HG02885 (cell line): Measurements from ENCODE around the gene DPF1.

Source experiments
- ATAC-seq: cut with Tn5 transposase; IDR thresholded peaks from one replicate; pipeline ENCODE4 v1.9.1; 2021; ENCODE audit warnings: mild to moderate bottlenecking; ENCODE audit not compliant: unreplicated experiment, poor library complexity

DPF1 gene

DNA sequence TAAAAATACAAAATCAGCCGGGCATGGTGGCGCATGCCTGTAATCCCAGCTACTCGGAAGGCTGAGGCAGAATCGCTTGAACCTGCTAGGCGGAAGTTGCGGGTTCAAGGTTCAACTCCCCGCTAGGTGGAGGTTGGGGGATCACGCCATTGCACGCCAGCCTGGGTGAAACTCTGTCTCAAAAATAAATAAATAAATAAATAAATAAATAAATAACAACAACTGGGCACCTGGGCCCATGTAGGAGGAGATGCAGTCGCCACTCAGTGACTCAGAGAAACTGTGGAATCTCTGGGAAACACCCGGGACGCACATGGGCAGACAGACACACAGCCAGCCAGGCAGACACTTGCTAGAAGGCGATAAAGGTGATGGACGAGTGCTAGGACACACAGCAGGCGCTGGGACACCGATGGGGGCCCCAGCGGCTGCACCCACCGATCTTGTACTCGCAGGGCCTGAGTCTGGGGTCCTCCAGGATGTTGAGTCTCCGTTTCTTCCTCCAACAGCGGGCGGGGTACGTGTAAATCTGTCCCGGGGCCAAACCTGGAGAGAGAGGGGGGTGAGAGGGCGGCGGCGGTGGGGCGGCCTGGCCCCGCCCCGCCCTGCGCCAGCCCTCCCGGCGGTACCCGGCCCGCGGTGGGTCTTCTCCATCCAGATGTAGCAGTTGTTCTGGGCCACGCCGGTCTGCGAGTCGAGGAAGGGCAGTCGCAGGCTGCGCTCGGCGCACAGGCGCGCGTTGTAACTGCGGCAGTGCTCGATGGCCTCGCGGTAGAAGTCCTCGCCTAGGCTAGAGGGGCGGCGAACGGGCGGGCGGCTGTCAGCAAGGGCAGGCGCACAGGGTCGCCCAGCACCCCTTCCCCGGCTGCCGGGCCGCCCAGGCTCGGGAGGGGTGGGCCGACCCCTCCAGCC is 1.8 kb downstream of the DPF1 start:
- ATAC-seq, result no peak

DNA sequence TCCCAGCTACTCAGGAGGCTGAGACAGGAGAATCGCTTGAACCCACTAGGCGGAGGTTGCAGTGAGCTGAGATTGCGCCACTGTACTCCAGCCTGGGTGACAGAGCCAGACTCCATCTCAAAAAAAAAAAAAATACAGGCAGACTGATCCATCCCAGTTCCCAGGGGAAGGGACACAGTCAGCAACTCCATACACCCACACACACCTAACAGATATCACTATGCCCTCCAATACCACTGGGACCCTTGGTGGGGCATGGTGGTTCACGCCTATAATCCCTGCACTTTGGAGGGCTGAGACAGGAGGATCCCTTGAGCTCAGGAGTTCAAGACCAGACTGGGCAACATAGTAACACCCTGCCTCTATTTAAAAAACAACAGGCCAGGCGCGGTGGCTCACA is 2.6 kb downstream of the DPF1 start:
- no peak for ATAC-seq

DNA sequence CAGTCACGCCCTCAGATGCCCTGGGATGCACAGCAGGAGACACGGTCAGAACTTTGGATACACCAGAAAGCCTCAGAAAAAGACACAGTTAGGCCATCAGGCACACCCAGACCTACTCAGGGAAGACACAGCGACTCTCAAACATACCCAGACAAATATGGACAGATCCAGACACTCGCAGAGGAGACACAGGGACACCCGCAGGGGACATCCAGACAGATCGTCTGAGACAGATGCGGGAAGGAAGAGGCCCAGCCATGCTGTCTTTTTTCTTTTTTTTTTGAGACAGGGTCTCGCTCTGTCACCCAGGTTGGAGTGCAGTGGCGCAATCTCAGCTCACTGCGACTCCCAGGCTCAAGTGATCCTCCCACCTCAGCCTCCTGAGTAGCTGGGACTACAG is 4.8 kb downstream of the DPF1 start:
- no peak for ATAC-seq

DNA sequence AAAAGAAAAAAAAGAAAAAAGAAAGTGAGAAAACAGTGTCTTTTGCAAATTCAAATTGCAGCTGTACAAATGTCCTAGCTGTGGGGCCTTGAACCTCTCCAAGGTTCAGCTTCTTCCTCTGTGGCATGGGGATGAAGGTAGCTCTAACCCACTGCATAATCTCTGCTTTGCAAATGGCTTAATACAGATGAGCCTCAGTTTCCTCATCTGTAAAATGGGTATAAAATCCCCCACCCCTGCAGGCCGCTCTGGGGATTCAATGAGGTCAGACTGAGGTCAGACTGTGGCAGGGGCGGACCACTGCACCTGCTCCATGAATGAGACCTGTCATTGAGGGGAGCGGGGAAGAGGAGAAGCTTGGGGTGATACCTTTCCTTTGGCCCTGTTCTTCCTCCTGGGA is 5.8 kb downstream of the DPF1 start:
- no peak for ATAC-seq

DNA sequence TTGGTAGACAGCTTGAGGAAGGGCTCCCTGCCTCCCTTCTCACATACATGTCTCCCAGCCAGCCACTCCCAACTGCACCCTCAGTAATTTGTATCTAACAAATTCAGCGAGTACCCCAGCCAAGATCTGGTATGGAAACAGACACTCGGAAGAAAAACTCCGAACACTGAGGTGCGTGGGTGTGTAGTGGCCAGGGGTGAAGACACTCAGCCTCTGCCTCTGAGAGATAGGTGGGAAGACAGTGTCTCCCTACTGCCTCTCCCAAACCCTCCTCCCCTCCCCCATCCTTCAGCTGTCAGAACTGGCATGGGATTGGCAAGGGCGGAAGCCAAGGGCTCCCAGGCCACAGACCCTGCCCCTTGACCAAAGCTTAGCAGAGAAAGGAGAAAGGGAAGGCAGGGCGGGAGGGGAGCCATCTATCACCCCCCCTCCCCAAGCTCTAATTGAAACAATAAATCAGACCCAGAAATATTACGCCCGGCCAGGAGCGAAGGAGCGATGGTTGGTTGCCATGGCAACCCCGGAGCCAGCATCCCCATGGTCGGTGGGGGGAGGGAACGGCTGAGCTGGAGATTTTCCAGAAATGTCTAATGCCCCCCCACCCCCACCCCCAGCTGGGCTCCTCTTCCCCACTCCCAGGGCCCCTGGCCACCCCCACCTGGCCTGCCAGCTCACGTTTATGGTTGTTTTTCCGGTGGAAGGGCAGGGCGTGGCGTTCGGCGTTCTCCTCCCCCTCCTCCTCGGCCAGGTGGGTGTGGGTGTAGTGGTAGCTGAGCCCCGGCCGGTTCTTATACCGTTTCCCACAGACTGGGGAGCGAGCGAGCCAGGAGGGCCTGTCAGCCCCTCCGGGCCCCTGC is 7.0 kb downstream of the DPF1 start:
- ATAC-seq, result no peak

DNA sequence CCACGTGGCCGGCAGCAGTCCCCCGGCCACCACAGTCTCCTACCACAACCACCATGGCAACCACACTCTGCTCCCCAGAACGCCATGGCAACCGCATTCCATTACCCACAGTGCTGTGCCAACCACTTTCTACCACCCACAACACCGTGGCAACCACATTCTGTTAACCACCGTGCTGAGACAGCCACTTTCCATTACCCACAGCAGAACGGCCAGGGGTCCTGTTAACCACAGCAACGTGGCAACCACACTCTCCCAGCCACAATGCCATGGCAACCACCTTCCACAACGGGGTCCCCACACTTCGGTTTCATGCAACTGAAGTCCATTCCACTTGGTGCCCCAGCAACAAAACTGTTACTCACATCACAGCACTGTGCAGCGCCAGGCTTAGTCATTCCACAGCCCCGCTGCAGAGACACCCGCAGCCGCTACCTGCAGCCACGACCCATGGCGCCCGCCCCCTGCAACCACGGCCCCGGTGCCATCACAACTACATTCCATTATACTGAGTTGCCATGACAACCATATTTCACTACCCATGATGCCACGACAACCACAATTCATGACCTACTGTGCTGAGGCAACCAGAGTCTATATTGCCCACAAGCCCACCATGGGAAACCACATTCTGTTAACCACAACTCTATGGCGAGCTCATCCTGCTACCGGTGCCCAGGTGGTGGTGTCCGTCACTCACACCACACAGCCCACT is 10.0 kb downstream of the DPF1 start:
- ATAC-seq, result peak; percentile 42

DNA sequence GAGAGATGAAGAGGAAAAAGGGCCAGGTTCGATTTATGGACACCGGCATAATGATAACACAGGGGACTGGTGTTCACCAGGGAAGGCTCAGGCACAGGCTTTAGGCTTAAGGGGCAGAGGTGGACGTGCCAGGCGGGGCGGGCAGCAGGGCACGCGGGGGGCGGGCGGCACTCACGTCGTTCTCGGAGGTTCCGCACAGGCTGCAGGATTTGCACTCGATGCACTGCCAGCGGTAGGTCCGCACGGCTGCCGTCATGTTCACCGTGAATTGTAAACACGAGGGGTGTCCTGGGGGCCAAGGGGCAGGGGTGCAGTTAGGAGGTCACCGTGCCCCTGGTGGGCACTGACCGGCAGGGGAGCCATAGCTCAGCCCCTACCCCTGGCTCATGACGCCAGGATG is 10.6 kb downstream of the DPF1 start:
- ATAC-seq, result no peak

DNA sequence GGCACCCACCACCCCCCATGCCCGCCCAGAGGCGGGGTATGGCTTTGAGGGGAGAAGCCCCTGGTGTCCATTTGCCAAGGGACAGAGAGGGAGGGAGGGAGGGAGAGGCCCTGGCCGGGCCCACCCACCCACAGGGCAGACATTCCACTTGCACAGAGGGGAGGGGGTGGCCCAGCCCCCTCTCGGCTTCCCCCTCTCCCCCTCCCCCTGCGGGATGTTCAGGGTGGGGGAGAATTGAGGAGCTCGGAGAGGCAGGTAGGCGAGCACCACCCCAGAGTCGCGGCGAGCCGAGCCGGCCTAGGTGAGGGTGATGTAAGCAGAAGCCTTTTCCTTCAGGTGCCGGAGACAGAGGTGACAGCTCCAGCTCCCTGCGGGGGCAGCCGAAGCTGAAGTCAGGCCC is 12.3 kb downstream of the DPF1 start:
- ATAC-seq, result no peak

DNA sequence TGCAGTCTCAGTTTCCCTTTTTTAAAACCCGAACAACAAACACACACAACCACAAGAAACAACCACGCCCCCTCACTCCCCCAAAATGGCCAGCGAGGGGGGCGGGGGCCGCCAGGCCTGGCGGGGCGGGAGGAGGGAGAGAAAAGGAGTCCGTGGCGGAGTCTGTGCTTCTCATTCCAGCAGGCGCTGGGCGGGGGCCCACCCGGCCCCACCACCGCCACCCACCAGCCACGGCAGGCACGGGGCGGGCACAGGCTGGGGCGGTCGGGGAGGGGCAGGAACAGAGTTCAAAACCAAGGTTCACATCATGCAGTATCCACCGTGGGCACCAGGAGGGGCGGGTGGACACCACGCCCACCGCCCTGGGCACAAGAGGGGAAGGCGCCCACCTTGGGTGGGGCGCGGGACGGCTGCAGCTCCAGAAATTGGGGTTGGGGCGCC is 12.9 kb downstream of the DPF1 start:
- ATAC-seq, result no peak

DNA sequence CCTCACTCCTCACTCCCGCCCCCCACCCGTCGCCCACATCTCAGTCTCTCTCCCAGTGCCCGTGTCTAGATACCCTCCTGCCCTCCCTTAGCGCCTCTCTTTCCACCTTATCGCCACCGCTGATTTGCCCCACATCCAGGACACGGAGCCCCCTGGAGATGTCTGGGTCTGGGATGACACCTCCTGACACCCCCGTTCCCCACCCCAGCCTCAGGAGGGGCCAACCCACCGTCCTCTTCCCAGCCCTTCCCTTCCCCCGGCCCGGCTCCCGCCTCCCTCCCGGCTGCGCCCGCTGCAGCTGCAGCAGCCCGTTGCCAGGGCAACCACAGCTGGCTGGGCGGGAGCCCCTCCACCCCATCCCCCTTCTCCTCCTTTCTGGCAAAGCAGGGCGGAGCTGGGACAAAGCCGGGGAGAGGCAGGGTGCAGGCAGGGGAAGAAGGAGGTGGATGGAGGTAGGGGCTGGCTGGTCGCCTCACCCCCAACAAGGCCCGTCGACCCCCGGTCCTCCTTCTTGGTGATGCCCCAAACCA is 13.5 kb downstream of the DPF1 start:
- no peak for ATAC-seq

DNA sequence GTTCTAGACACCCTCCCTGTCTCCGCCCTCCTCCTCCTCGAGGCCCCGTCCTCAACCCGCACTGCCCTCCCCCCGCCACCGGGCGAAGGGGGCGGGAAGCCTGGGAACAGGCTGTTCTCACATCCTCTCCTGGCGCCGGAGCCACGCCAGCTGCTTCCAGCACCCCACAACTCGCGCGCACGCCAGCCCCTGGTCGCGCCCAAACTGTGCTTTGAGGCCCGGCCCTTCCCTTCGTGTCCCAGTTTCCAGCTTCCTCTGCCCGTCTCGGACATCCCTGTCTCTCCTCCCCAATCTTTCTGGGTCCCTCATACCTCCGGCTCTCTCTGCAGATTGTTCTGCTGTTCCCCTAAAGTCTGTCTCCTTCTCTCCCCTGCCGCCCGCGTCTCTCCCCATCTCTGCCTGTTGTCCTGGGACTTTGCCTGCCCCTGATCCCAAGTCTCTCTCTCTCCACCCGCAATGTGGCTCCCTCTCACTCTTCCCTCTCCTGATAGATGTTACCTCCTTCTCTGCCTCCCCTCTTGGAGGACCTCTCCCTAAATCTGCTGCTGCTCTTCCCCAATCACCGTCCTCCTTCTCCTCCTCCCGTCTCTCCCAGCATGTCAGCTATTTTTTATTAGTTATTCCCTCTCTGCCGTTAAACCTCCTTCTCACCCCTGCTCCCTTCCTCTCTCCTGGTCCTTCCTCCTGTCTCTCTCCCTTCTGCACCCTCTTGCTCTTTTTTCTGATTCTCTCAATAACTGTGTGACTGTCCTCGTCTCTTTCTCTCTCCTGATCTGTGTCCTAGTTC is 14.2 kb downstream of the DPF1 start:
- no peak for ATAC-seq

DNA sequence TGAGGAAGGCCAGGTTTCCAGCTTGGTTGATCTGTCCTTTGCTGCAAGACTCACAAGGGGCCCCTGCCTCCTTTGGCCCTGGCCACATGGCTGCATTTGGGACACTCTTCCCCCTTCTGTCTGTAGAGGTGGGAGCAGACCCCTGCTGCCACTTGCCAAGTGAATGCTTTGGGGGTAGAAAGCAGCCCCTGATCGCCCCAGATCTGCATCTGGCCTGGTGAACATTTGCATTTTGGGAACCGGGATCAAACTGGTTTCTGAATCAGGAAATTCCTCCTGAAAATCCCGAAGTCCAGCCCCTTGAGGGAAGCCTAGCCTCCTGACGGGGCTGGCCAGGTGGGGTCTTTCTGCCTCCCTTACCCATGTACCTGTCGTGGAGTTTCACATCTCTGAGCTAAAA is 14.9 kb downstream of the DPF1 start:
- no peak for ATAC-seq

DNA sequence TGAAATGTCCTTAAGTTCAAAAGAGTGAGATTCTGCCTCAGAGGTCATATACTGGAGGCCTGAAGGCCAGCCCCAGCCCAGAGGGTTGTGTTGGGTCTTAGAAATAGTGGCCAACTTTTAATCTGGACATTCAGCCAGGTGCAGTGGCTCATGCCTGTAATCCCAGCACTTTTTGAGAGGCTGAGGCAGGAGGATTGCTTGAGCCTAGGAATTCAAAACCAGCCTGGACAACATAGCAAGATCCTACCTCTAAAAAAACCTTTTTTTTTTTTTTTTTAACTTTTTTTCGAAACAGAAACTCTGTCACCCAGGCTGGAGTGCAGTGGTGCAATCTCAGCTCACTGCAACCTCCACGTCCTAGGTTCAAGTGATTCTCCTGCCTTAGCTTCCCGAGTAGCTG is 15.5 kb downstream of the DPF1 start:
- ATAC-seq, result no peak

DNA sequence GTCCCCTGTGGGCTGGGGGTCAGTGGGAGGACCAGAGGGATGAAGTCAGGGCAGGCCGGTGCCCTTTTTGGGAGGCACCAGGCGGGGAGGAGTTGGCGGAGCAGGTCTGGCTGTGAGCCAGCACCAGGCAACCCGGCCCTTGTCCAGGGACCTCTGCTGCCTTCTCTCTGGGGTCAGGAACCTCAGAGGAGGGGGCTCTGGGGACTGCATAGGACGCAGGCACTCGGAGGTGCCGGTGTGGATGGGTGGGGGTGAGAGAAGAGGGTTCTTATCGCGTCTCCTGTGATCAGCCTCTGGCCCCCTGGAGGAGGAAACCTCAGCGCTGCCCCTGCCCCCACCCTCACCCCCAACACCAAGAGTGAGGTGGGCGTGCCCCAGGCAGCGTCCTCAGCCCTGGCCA is 16.5 kb downstream of the DPF1 start:
- no peak for ATAC-seq

DNA sequence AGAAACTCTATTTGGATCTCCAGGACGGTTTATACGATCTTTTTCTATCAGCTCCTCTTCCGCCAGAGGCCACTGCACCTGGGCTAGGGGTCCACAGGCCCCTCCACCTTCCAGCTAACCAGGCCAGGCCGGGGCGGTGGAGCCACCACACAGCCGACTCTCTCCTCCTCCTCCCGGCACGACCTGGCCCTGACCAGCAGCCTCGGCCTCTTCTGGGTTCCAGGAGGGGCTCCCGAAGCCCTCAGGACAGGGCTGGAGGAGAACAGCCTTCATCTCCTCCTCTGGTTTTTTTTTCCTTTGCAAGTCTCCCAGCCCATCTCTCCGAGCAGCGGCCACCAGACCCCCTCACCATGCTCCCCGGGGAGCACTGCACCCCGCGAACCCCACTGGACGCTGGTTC is 17.1 kb downstream of the DPF1 start:
- ATAC-seq, result no peak

DNA sequence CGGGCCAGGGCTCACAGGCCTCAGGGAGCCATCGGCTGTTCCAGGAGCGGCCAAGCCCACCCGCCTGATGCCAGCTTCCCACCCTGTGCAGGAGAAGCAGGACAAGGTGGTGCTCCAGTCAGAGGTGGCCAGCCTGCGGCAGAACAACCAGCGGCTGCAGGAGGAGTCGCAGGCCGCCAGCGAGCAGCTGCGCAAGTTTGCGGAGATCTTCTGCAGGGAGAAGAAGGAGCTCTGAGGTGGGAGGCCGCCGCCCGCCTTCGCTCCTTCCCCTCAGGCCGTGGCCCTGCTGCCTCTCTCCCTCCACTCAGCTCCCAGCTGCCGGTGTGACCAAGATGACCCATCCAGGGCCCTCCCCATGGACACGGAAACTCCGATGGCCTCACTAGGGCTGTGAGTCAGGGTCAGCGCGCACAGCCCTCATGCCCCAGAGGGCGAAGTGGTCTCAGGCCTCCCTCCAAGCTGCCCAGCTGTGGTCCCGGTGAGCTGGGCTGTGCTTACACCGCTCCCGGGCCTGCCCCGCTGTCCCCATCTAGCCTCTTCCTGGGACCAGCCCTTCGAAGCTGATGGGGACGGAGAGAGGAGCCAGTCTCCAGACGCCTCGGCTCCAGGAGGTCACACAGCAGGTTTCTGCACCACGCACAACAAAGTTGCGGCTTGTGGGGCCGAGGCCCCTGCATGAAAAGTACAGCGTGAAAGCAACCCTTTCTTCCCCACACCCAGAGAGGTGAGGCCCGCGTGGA is 17.8 kb downstream of the DPF1 start:
- ATAC-seq, result no peak

DNA sequence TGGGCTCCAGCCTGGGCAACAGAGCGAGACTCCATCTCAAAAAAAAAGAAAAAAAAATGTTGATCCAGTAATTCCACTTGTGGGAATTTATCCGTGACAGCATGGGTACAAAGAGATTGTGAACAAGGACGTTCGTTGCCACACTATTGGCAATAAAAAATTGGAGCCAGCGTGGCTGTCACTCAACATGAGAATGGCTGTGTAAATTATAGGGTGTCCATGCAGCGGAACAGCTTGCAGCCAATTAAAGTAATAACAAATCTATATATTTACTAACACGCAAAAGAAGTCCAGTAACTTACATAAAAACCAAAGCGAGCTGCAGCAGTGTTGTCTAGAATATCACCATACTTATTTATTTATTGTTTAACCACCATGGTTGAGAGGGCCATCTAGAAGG is 19.3 kb downstream of the DPF1 start:
- ATAC-seq, result no peak

DNA sequence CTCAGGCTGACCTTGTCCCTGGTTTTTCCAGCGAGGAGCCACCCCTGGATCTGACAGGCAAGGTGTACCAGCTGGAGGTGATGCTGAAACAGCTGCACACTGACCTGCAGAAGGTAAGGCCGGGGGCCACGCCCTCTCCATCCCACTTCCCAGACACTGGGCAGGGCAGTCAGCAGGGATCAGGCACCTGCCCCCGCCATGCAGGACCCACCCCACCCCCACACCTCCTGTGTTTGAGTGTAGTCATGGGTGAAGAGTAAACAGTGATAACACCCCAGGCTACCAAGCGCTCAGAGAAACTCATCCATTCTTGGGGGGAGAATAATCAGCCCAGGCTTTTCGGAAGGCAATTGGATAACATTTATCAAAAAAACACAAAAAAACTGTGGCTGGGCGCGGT is 19.9 kb downstream of the DPF1 start:
- no peak for ATAC-seq

DNA sequence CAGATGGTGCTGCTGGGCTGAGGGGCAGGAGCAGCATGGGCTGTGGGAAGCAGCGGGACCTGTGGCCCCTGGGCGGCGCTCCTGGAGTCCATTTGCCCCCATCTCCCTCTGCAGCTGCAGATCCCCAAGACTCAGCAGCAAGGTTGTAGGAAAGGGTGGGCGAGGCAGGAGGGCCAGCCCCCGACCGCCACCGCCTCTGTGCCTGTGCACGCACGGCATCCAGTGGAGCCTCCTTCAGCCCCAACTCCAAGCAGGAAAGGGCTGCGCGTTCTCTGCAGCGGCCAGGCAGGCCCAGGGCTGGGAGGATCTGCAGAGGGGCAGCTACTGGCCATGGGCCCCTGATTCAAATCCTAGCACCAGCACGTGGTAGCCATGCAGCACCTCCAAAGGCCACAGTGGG is 20.8 kb downstream of the DPF1 start:
- ATAC-seq, result no peak
